HL-60 (cell line): ENCODE results near the gene SPIRE1.

Source experiments
- CTCF ChIP-seq: IDR thresholded peaks from one replicate; pipeline ENCODE4 v1.5.1; 2011; ENCODE audit warnings: low read length, control low read depth, inconsistent platforms; ENCODE audit not compliant: insufficient read depth
- GABPA ChIP-seq: IDR thresholded peaks from 2 replicates; pipeline ENCODE4 v1.6.1; 2012; ENCODE audit warnings: low read depth
- TF ChIP-seq, protein P1 (sequence below): IDR thresholded peaks from 2 replicates; pipeline ENCODE4 v1.6.1; 2012; ENCODE audit warnings: low read depth; ENCODE audit not compliant: insufficient replicate concordance

DNA sequence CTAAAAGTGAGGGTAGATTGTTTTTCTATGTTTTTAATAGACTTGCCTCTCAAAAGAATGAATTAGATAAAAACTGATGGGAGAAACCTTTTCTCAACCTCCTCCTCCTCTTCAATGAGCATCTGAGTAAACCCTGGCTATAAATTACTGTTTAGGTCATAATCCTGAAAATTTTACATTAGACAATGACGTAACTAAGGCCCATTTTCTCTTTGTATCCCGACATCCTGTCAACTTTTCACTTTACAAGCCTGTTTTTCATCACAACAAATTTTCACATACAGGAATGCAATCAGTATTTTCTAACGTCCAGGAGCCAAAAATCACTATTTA, 1.3 kb downstream of the SPIRE1 start:
- TF ChIP-seq CTCF (no peak), GABPA (no peak)
- TF ChIP-seq, protein P1, sequence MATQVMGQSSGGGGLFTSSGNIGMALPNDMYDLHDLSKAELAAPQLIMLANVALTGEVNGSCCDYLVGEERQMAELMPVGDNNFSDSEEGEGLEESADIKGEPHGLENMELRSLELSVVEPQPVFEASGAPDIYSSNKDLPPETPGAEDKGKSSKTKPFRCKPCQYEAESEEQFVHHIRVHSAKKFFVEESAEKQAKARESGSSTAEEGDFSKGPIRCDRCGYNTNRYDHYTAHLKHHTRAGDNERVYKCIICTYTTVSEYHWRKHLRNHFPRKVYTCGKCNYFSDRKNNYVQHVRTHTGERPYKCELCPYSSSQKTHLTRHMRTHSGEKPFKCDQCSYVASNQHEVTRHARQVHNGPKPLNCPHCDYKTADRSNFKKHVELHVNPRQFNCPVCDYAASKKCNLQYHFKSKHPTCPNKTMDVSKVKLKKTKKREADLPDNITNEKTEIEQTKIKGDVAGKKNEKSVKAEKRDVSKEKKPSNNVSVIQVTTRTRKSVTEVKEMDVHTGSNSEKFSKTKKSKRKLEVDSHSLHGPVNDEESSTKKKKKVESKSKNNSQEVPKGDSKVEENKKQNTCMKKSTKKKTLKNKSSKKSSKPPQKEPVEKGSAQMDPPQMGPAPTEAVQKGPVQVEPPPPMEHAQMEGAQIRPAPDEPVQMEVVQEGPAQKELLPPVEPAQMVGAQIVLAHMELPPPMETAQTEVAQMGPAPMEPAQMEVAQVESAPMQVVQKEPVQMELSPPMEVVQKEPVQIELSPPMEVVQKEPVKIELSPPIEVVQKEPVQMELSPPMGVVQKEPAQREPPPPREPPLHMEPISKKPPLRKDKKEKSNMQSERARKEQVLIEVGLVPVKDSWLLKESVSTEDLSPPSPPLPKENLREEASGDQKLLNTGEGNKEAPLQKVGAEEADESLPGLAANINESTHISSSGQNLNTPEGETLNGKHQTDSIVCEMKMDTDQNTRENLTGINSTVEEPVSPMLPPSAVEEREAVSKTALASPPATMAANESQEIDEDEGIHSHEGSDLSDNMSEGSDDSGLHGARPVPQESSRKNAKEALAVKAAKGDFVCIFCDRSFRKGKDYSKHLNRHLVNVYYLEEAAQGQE: no peak
